GM19239 (cell line): ENCODE measurements around the gene ZBTB47.

ENCODE experiments used
- DNase-seq: peaks from one replicate; pipeline ENCODE4 v3.0.0; 2011; ENCODE audit warnings: low spot score; ENCODE audit not compliant: insufficient read length
- FAIRE-seq: peaks from 2 replicates; lab custom pipeline; 2011; peaks lifted over from hg19 to GRCh38; lab: Jason Lieb, UNC

ZBTB47 gene

DNA sequence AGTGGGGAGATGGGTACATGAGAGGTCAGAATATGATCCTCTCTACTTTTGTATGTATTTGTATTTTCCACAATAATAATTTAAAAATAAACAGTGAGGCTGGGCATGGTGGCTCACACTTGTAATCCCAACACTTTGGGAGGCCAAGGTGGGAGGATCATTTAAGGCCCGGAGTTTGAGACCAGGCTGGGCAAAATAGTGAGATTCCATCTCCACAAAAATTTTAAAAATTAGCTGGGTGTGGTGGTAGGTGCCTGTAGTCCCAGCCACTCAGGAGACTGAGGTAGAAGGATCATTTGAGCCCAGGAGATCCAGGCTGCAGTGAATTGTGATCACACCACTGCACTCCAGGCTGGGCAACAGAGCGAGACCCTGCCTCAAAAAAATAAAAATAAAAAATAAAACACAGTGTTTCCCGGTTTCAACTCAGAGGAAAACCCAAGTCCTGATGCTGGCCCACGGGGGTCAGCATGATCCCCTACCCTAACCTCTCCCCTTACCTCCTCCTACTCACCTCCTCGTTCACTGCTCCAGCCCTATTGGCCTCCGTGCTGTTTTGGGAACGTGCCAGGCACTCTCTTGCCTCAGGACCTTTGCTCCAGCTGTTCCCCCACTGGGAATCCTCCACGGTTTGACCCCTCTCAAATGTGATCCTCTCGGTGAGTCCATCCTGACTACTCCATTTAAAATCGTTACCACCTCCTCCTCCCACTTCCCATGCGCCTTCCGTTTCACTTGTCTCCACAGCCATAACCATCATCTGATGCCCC is 29.0 kb downstream of the ZBTB47 start:
- FAIRE-seq (no peak), DNase-seq (no peak)

- FAIRE-seq: no peak
- no peak for DNase-seq
Measured at GRCh38 chr3:42683875-42684598, 30.5 kb downstream of the ZBTB47 start.

GRCh38 chr3:42684632-42685362 is 31.3 kb downstream of the ZBTB47 start:
- FAIRE-seq: no peak
- DNase-seq: no peak

DNA sequence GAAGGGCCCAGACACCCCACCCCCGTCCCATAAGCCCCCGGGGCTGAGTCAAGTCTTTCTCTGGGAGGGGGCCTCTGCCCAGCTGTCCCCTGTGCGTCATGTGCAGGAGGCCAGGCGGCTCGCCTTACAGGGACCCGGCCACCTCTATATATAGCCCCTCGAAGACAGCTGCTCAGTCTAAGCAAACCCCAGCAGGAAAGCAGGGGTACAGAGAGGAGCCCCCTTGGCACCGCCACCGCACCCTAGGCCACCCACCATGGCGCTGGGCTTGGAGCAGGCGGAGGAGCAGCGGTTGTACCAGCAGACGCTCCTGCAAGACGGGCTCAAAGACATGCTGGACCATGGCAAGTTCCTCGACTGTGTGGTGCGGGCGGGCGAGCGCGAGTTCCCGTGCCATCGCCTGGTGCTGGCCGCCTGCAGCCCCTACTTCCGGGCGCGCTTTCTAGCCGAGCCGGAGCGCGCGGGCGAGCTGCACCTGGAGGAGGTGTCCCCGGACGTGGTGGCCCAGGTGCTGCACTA is 31.9 kb downstream of the ZBTB47 start, which contains the start of gene KLHL40:
TSS of gene KLHL40 (plus strand) at position 175 of the 519 bp plus-strand sequence. CDS start at position 257, 82 bp downstream.
- DNase-seq (no peak), FAIRE-seq (no peak)

- DNase-seq (no peak), FAIRE-seq (no peak)
Measured at GRCh38 chr3:42685891-42686820, 32.7 kb downstream of the ZBTB47 start.

GRCh38 chr3:42686832-42687650 is 33.5 kb downstream of the ZBTB47 start:
- DNase-seq (no peak), FAIRE-seq (no peak)

- no peak for DNase-seq
- FAIRE-seq: no peak
Measured at GRCh38 chr3:42688016-42688415, 34.5 kb downstream of the ZBTB47 start.

DNA sequence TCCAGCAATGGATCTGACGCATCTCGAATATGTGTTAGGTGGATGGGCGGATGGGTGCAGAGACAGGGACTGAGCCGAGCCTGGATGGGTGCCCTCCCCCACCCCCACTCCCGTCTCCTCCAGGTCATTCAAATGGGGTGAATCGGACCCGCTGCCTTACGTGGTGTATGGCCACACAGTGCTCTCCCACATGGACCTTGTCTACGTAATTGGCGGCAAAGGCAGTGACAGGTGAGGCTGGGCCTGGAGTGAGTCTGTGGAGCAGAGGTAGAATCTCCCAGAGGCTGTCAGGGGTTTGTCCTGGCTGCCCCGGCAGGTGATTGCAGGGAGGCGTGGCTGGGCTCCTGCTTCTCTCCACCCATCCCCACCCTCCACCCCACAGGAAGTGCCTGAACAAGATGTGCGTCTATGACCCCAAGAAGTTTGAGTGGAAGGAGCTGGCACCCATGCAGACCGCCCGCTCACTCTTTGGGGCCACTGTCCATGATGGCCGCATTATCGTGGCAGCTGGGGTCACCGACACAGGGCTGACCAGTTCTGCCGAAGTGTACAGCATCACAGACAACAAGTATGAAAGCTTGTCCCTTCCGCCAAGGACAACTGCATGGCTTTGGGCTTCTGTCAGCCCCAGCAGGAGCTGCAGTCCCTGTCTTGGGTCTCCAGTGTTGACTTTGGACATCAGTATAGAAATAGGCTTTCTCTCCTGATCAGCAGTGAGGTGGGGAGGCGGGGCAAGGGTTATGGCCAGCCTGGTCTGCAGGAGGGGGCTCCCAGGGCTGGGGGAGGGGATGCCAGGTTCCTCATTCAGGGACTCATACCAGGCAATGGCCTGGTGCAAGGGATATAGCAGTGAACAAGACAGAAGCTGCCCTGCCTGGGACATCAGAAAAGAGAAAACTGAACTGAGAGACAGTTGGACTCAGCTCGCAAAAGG is 35.3 kb downstream of the ZBTB47 start:
- DNase-seq (no peak), FAIRE-seq (no peak)

- DNase-seq (no peak), FAIRE-seq (no peak)
Measured at GRCh38 chr3:42689421-42690014, 36.0 kb downstream of the ZBTB47 start.

GRCh38 chr3:42690191-42690590 is 36.7 kb downstream of the ZBTB47 start:
- FAIRE-seq: no peak
- DNase-seq: no peak

GRCh38 chr3:42690766-42691680 is 37.5 kb downstream of the ZBTB47 start:
- DNase-seq (no peak), FAIRE-seq (no peak)

- DNase-seq: no peak
- no peak for FAIRE-seq
Measured at GRCh38 chr3:42691816-42692666, 38.5 kb downstream of the ZBTB47 start.

- DNase-seq (no peak), FAIRE-seq (no peak)
Measured at GRCh38 chr3:42692667-42693529, 39.4 kb downstream of the ZBTB47 start.

GRCh38 chr3:42693530-42693930 is 40.0 kb downstream of the ZBTB47 start:
- DNase-seq (no peak), FAIRE-seq (no peak)

DNA sequence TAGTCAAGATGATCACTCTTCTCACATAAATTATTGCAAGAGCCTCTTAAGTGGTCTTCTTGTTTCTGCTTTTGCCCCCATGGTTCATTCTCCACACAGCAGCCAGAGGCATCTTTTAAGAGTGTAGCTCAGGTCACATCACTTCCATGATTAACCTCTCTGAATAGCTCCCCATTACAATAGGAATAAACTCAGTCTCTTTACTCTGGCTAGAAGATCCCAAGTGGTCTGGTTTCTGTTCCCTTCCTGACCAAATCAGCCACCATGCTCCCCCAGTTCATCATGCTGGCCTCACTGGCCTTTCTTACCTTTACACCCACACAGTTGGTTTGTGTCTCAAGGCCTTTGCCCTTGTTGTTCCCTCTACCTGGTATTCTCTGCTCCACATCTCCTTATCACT is 40.9 kb downstream of the ZBTB47 start:
- no peak for DNase-seq
- no peak for FAIRE-seq
